Measurements from ENCODE around the gene HNRNPA3. TPM values are rescaled to one million over a fixed set of nuclear protein-coding genes. Genes with fewer than 3 reads are reported as not detected.
A peak's percentile ranks its signal among the peaks of the same experiment; 100 is the strongest.

Gene HNRNPA3
- total RNA-seq, 1 experiment from 2014 or later: 328 TPM

DNA sequence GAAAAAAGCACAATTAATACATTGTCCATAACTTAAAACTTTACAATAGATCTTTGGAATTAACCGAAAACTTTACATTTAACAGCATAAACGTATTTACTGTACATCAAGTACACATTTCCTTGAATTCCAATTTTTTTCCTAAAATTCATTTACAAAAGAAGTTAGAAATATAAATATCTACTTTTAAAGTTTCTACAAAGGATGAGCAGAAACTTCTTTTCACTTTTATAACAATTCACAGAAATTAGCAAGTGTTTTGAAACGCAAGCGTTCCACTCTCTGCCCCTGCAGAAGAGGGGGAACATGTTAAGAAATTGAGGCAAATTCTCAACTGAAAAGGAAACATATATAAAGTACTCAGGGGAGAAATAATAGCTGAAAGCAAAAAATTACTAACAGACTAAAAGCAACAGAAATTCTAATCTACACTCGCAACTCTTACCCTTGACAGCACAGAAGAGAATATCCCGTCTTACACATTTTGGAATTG is 50.4 kb downstream of the HNRNPA3 start:
- no peaks in the 10 kb centered on the region for H3K9me2 ChIP-seq (ENCODE audit: insufficient read depth)
- peak overlapping the region; percentile 76 to 83 for H3K4me3 ChIP-seq (replicated peaks in 1 of 2; ENCODE audit: low read depth in 1 of 2, low read length in 2 of 2)
- H3K27me3 ChIP-seq (ENCODE audit: insufficient read depth, low read length): no peaks in the 10 kb centered on the region
- H3K79me2 ChIP-seq (ENCODE audit: insufficient read depth, low read length): peaks cover 65% of the 10 kb centered on the region
- H4K20me1 ChIP-seq (ENCODE audit: insufficient read depth): peaks cover 10% of the 10 kb centered on the region; the same call in 1 of the 2 replicates
- peak overlapping the region; percentile 92 for H3K27ac ChIP-seq (ENCODE audit: low read depth, low read length)
- ChIA-PET RAD21 (ENCODE audit: low non-redundant PET in 1 of 2, low total read pairs in 2 of 2, uncharacterized antibody in 2 of 2, unreplicated experiment in 2 of 2) (interaction anchor here in 1 of 2 experiments (1.4 kb wide), 1 partner anchor 98 kb away, joined by 3 read pairs; no protein-coding TSS in a partner anchor), CTCF (interaction anchor here (1.0 to 3.0 kb wide), 7 partner anchors 8 to 154 kb away, joined by 3 to 22 read pairs (median 5); no protein-coding TSS in a partner anchor), POLR2A (interaction anchor here (0.8 to 3.5 kb wide), 8 partner anchors 8 to 97 kb away, joined by 3 to 22 read pairs (median 6); no protein-coding TSS in a partner anchor)
- H3K36me3 ChIP-seq (ENCODE audit: control insufficient read depth in 1 of 2, insufficient read depth in 2 of 2, low read length in 2 of 2): peaks cover 0 to 13% of the 10 kb centered on the region in 2 experiments; a peak in 1 of 4 replicates
- peak overlapping the region; percentile 92 for H3K4me2 ChIP-seq (ENCODE audit: low read length)
- BruUV-seq (replicated peaks): no TSS peak
- H3K9ac ChIP-seq (ENCODE audit: low read length): peak overlapping the region; percentile 98
- DNase-seq (ENCODE audit: low read depth, low spot score): no peak
- H3K9me3 ChIP-seq (ENCODE audit: control insufficient read depth in 1 of 2, insufficient read depth in 1 of 2, low read depth in 1 of 2, low read length in 2 of 2): no peaks in the 10 kb centered on the region
- no peak for ATAC-seq
- H2AFZ ChIP-seq (ENCODE audit: low read depth, low read length, poor library complexity, severe bottlenecking): no peak overlapping the region
- TF ChIP-seq, protein P1, sequence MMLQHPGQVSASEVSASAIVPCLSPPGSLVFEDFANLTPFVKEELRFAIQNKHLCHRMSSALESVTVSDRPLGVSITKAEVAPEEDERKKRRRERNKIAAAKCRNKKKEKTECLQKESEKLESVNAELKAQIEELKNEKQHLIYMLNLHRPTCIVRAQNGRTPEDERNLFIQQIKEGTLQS (IDR thresholded peaks at IDR 0.05): no peak
- TF ChIP-seq MAX (IDR thresholded peaks at IDR 0.05): no peak
- TF ChIP-seq, protein P2, sequence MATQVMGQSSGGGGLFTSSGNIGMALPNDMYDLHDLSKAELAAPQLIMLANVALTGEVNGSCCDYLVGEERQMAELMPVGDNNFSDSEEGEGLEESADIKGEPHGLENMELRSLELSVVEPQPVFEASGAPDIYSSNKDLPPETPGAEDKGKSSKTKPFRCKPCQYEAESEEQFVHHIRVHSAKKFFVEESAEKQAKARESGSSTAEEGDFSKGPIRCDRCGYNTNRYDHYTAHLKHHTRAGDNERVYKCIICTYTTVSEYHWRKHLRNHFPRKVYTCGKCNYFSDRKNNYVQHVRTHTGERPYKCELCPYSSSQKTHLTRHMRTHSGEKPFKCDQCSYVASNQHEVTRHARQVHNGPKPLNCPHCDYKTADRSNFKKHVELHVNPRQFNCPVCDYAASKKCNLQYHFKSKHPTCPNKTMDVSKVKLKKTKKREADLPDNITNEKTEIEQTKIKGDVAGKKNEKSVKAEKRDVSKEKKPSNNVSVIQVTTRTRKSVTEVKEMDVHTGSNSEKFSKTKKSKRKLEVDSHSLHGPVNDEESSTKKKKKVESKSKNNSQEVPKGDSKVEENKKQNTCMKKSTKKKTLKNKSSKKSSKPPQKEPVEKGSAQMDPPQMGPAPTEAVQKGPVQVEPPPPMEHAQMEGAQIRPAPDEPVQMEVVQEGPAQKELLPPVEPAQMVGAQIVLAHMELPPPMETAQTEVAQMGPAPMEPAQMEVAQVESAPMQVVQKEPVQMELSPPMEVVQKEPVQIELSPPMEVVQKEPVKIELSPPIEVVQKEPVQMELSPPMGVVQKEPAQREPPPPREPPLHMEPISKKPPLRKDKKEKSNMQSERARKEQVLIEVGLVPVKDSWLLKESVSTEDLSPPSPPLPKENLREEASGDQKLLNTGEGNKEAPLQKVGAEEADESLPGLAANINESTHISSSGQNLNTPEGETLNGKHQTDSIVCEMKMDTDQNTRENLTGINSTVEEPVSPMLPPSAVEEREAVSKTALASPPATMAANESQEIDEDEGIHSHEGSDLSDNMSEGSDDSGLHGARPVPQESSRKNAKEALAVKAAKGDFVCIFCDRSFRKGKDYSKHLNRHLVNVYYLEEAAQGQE (IDR thresholded peaks at IDR 0.05; ENCODE audit: low read depth): no peak
- no peak for TF ChIP-seq EGR1 (IDR thresholded peaks at IDR 0.05; ENCODE audit: low read depth)
- no peak for TF ChIP-seq JUND (IDR thresholded peaks at IDR 0.05)
- no peak for TF ChIP-seq POLR2AphosphoS5 (IDR thresholded peaks at IDR 0.05; ENCODE audit: low read depth, low read length)
- no peak for TF ChIP-seq RAD21 (IDR thresholded peaks at IDR 0.05; ENCODE audit: low read depth)
- TF ChIP-seq POLR2A (IDR thresholded peaks at IDR 0.05; ENCODE audit: borderline replicate concordance, extremely low read depth, insufficient read depth, insufficient read length): no peak
- no peak for TF ChIP-seq CEBPB (IDR thresholded peaks at IDR 0.05; ENCODE audit: low read depth)
- TF ChIP-seq SRF (IDR thresholded peaks at IDR 0.05; ENCODE audit: low read depth): no peak
- no peak for TF ChIP-seq FOSL1 (IDR thresholded peaks at IDR 0.05; ENCODE audit: low read depth)
- TF ChIP-seq SIN3A (IDR thresholded peaks at IDR 0.05; ENCODE audit: low read depth): no peak
- no peak for TF ChIP-seq CTCF (IDR thresholded peaks at IDR 0.05 in 2 of 3, conservative IDR thresholded peaks at IDR 0.05 in 1 of 3; ENCODE audit: borderline replicate concordance in 1 of 3, insufficient read depth in 1 of 3, low read depth in 2 of 3, low read length in 2 of 3)
- no peak for TF ChIP-seq YY1 (IDR thresholded peaks at IDR 0.05; ENCODE audit: extremely low read depth, insufficient replicate concordance, low read depth, low read length)
- TF ChIP-seq CBX3 (IDR thresholded peaks at IDR 0.05; ENCODE audit: low read depth): no peak
- TF ChIP-seq ELF1 (IDR thresholded peaks at IDR 0.05; ENCODE audit: borderline replicate concordance, low read depth): no peak
- no peak for TF ChIP-seq SP1 (IDR thresholded peaks at IDR 0.05; ENCODE audit: low read depth)
- no peak for TF ChIP-seq EZH2 (IDR thresholded peaks at IDR 0.05)
- no peak for TF ChIP-seq ZNF274 (IDR thresholded peaks at IDR 0.05; ENCODE audit: low read depth, low read length)
- no peak for TF ChIP-seq ZFX (IDR thresholded peaks at IDR 0.05)
- intact Hi-C loops (cut with micrococcal nuclease): loop anchor here (1.0 to 2.0 kb wide), 6 partner anchors 18 to 461 kb away; partner anchors contain the start of gene HNRNPA3
- H3K4me1 ChIP-seq (ENCODE audit: control insufficient read depth in 1 of 2, insufficient read depth in 2 of 2, low read length in 2 of 2): peaks cover 28 to 52% of the 10 kb centered on the region in 2 experiments
